HUES64 (cell line): Measurements from ENCODE around the gene SLC39A11.
"Not testable (repeated sequence)": the region's sequence is repeated elsewhere in the genome, so short reads cannot be mapped to it uniquely, and the experiment has no call there.

Experiments
- H3K27ac ChIP-seq: 2 replicates; pipeline ENCODE4 v1.7.0; 2013; ENCODE audit warnings: low read depth, low read length, inconsistent platforms
- H3K27me3 ChIP-seq: 2 replicates; pipeline ENCODE4 v1.6.1; 2013; ENCODE audit warnings: mild to moderate bottlenecking, low read length; ENCODE audit not compliant: insufficient read depth
- H3K36me3 ChIP-seq: 2 replicates; pipeline ENCODE4 v1.6.1; 2013; ENCODE audit warnings: mild to moderate bottlenecking, low read length; ENCODE audit not compliant: insufficient read depth
- H3K4me1 ChIP-seq: 2 replicates; pipeline ENCODE4 v1.6.1; 2013; ENCODE audit warnings: mild to moderate bottlenecking, low read length, moderate library complexity; ENCODE audit not compliant: insufficient read depth
- H3K4me3 ChIP-seq: 2 replicates; pipeline ENCODE4 v1.5.1; 2013; ENCODE audit warnings: mild to moderate bottlenecking, low read length, moderate library complexity
- H3K9ac ChIP-seq: 2 replicates; pipeline ENCODE4 v1.6.1; 2013; ENCODE audit warnings: mild to moderate bottlenecking, low read depth, low read length
- H3K9me3 ChIP-seq: 2 replicates; pipeline ENCODE4 v1.6.1; 2013; ENCODE audit warnings: low read depth, low read length; ENCODE audit not compliant: insufficient read depth
- WGBS: fragments of 150-250, 120-280 bp; methylation state at CpG from one replicate; pipeline ENCODE4 v1.1.7; 2013; ENCODE audit warnings: missing lambda C conversion rate; 5-methylcytosine and 5-hydroxymethylcytosine counted together

SLC39A11 gene

GRCh38 chr17:73000832-73001231 is 91.7 kb downstream of the SLC39A11 start:
- no peak overlapping the region for H3K4me3 ChIP-seq
- 0 out of 2 replicates have a peak, but pooled peaks cover 2% of the 10 kb centered on the region for H3K4me1 ChIP-seq
- no peak overlapping the region for H3K27ac ChIP-seq
- no peaks in the 10 kb centered on the region for H3K9me3 ChIP-seq
- 93% methylated on average over 3 of the region's 3 CpGs for WGBS
- no peaks in the 10 kb centered on the region for H3K27me3 ChIP-seq
- no peak overlapping the region for H3K9ac ChIP-seq
- H3K36me3 ChIP-seq = no peaks in the 10 kb centered on the region

DNA sequence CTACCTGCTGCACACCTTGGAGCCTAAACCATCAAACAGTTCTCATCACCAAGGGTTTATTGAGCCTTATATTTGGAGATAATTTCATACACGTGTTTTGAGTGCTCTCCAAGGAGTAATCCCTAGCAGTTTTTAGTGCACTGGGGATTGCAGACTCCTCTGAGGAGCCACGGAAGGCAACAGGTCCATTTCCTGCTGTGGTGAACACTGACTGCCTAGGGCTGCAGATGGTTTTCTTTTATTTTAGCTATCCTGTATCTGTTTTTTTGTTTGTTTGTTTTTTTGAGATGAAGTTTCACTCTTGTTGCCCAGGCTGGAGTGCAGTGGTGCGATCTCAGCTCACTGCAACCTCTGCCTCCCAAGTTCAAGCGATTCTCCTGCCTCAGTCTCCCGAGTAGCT is 93.0 kb downstream of the SLC39A11 start:
- WGBS = 87% methylated on average over 5 of the region's 5 CpGs
- H3K27me3 ChIP-seq, H3K4me3 ChIP-seq, H3K9me3 ChIP-seq, H3K27ac ChIP-seq, H3K9ac ChIP-seq, H3K36me3 ChIP-seq, H3K4me1 ChIP-seq: not testable (repeated sequence)

DNA sequence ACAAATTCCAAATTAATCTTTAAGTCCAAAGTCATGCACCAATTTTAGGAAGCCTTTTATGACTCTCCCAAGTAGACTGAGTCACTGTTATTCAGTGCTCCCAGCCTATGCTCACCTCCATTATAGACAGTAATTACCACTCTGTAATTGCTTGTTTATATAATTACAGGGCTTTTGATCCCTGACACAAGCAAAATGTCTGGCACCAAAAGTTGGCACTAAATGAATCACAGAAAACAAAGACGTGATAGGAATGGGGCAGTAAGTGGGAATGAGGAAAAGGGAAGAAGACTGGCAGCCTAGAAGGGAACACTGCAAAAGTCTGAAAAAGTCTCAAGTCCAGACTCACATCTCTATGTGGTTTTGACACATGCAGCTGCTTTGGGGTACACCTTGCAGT is 94.1 kb downstream of the SLC39A11 start:
- Histone ChIP-seq H3K4me3 (no peak overlapping the region), H3K27me3 (no peaks in the 10 kb centered on the region), H3K4me1 (0 out of 2 replicates have a peak, but pooled peaks cover 1% of the 10 kb centered on the region), H3K9me3 (no peaks in the 10 kb centered on the region), H3K9ac (no peak overlapping the region), H3K27ac (no peak overlapping the region), H3K36me3 (no peaks in the 10 kb centered on the region)
- 83% methylated on average over 1 of the region's 1 CpG for WGBS

- no peak overlapping the region for H3K9ac ChIP-seq
- H3K4me3 ChIP-seq = no peak overlapping the region
- H3K36me3 ChIP-seq = no peaks in the 10 kb centered on the region
- H3K27ac ChIP-seq = no peak overlapping the region
- H3K9me3 ChIP-seq = no peaks in the 10 kb centered on the region
- WGBS = 97% methylated on average over 6 of the region's 6 CpGs
- H3K4me1 ChIP-seq = no peaks in the 10 kb centered on the region
- no peaks in the 10 kb centered on the region for H3K27me3 ChIP-seq
Observed at GRCh38 chr17:72997559-72997958, 94.9 kb downstream of the SLC39A11 start.

DNA sequence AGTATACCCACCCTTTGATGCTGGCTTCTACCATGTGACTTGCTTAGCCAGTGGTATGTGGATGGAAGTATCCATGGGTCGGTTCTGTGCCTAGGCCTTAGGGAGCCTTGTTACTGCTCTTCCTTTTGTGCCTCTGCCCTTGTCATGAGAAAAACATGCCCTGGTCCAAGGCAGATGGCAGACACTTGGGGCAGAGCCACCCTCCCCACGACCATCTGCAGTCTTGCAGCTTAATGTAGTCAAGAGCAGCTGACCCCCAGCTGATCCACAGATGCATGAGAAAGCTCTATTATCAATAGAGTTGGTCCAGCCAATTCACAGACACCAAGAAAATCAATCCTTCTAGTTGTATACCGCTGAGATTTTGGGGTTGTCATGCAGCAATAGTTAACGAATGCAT is 95.7 kb downstream of the SLC39A11 start:
- H3K36me3 ChIP-seq = no peaks in the 10 kb centered on the region
- no peaks in the 10 kb centered on the region for H3K27me3 ChIP-seq
- H3K9me3 ChIP-seq = no peaks in the 10 kb centered on the region
- H3K4me1 ChIP-seq = no peaks in the 10 kb centered on the region
- no peak overlapping the region for H3K4me3 ChIP-seq
- 98% methylated on average over 4 of the region's 4 CpGs for WGBS
- H3K27ac ChIP-seq = no peak overlapping the region
- no peak overlapping the region for H3K9ac ChIP-seq

DNA sequence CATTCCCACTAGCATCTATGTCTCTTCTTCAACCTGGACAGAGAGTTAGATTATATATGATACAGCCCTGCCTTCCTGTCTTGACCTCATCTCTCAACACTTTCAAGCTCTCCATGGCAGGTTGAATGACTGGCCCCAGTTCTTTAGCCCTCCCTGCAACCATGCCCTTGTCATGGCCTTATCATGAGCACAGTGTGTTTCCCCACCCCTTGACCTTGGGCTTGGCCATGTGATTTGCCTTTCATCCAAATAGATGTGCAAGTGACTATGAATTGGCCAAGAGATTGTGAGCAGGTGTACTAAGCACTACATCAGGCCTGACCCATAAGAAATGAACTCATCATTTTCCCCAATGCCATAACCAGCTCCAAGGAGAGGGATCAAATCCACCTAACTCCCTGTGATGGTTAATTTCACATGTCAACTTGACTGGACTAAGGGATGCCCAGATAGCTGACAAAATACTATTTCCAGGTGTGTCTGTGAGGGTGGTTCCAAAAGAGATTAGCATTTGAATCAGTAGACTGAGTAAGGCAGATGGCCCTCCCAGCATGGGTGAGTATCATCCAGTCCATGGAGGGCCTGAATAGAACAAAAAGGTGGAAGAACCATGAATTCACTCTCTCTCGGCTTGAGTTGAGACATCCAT is 97.4 kb downstream of the SLC39A11 start:
- H3K9me3 ChIP-seq = no peaks in the 10 kb centered on the region
- H3K4me3 ChIP-seq = no peak overlapping the region
- WGBS = 87% methylated on average over 1 of the region's 1 CpG
- no peaks in the 10 kb centered on the region for H3K4me1 ChIP-seq
- H3K27me3 ChIP-seq = no peaks in the 10 kb centered on the region
- no peaks in the 10 kb centered on the region for H3K36me3 ChIP-seq
- H3K27ac ChIP-seq = no peak overlapping the region
- H3K9ac ChIP-seq = no peak overlapping the region

DNA sequence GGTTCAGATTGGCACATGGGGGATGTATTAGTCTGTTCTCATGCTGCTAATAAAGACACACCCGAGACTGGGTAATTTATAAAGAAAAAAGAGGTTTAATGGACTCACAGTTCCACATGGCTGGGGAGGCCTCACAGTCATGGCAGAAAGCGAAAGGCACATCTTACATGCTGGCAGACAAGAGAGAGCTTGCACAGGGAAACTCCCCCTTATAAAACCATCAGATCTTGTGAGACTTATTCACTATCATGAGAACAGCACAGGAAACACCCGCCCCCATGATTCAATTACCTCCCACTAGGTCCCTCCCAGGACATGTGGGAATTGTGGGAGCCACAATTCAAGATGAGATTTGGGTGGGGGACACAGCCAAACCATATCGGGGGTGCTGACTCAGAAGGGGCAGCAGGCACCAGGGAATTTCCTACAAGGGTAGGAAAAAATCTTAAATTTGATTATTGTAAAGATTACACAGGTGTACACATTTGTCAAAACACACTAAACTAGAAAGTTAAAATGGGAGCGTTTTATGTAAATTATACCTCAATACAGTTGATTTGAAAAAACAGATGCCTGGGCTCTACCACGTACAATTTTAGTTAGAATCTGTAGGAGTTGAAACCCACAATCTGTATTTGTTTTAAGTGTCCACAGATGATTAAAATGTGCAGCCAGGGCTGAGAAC is 99.6 kb downstream of the SLC39A11 start:
- not testable (repeated sequence) for H3K4me1 ChIP-seq, H3K4me3 ChIP-seq, H3K27ac ChIP-seq, H3K9ac ChIP-seq, H3K9me3 ChIP-seq, H3K36me3 ChIP-seq, H3K27me3 ChIP-seq
- 95% methylated on average over 5 of the region's 6 CpGs for WGBS

DNA sequence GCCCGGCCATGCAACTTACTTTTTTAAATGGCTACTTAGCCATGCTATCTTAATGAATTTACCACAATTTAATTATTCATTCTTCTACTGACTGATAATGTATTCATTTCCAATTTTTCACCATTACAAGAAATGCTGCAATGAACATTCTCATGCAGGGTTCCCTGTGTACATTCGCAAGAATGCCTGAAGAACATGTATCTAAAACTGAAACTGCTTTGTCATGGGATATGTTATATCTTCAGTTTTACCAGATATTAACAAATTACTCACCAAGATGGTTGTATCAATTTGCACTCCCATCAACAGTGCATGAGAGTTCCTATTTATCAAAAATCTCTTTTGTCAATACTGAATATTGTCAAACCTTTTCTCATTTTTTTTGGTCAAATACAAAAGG is 100.8 kb downstream of the SLC39A11 start:
- Histone ChIP-seq H3K4me1 (no peaks in the 10 kb centered on the region), H3K4me3 (no peak overlapping the region), H3K36me3 (no peaks in the 10 kb centered on the region), H3K9ac (no peak overlapping the region), H3K9me3 (no peaks in the 10 kb centered on the region), H3K27me3 (no peaks in the 10 kb centered on the region), H3K27ac (no peak overlapping the region)
- WGBS = 94% methylated on average over 2 of the region's 2 CpGs

DNA sequence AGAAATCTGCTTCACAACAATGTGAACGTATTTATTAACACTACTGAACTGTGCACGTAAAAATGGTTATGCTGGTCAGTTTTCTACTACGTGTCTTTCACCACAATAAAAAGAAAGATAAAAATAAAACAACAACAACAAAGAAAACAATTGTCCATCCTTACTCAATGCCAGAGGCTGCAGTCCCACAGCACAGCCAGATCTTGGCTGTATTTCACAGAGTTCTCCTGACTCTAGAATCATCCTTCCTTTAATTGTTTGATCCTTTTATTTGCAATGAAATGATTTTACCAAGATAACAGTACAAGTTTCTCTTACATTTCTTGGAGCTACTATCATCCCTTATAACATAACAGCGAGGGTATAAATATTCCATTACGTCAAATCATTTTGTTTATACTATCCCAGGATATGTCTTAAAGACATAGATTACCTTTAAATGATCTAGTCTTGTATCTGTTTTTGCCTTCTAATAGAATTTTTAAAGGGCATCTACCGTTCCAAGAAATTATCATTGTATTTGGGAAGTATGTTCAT is 103.3 kb downstream of the SLC39A11 start:
- Histone ChIP-seq H3K27ac (no peak overlapping the region), H3K4me1 (no peaks in the 10 kb centered on the region), H3K36me3 (no peaks in the 10 kb centered on the region), H3K9me3 (no peaks in the 10 kb centered on the region), H3K9ac (no peak overlapping the region), H3K4me3 (no peak overlapping the region), H3K27me3 (no peaks in the 10 kb centered on the region)
- WGBS = 94% methylated on average over 5 of the region's 6 CpGs

DNA sequence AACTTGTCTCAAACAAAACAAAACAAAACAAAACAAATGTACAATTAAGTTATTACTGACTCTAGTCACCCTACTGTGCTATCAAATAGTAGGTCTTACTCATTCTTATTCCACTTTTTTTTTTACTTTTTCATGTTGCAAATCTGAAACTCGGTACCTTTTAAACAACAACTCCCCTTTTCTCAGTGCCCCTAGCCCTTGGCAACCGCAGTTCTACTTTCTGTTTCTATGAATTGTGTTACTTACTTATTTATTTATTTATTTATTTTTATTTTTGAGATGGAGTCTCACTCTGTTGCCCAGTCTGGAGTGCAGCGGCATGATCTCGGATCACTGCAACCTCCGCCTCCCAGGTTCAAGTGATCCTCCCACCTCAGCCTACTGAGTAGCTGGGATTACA is 104.0 kb downstream of the SLC39A11 start:
- no peak overlapping the region for H3K27ac ChIP-seq
- no peaks in the 10 kb centered on the region for H3K36me3 ChIP-seq
- 97% methylated on average over 4 of the region's 5 CpGs for WGBS

GRCh38 chr17:72987166-72987565 is 105.3 kb downstream of the SLC39A11 start:
- WGBS = 81% methylated on average over 1 of the region's 1 CpG
- Histone ChIP-seq H3K27me3 (no peaks in the 10 kb centered on the region), H3K9ac (no peak overlapping the region), H3K4me3 (no peak overlapping the region), H3K4me1 (no peaks in the 10 kb centered on the region), H3K9me3 (no peaks in the 10 kb centered on the region), H3K27ac (no peak overlapping the region), H3K36me3 (no peaks in the 10 kb centered on the region)

More for the DNA sequence above, 104.0 kb downstream of the SLC39A11 start:
- no peaks in the 10 kb centered on the region for H3K9me3 ChIP-seq
- H3K27me3 ChIP-seq = no peaks in the 10 kb centered on the region
- H3K9ac ChIP-seq = no peak overlapping the region
- no peaks in the 10 kb centered on the region for H3K4me1 ChIP-seq
- H3K4me3 ChIP-seq = no peak overlapping the region
